Colon (tissue), 2 donors: Measurements from ENCODE around the gene PKIB.

Experiments used
- FAIRE-seq: peaks from 2 replicates; lab custom pipeline; 2012; peaks lifted over from hg19 to GRCh38; lab: Jason Lieb, UNC
- donor health status: control.
- donor health status: control.

Gene PKIB

DNA sequence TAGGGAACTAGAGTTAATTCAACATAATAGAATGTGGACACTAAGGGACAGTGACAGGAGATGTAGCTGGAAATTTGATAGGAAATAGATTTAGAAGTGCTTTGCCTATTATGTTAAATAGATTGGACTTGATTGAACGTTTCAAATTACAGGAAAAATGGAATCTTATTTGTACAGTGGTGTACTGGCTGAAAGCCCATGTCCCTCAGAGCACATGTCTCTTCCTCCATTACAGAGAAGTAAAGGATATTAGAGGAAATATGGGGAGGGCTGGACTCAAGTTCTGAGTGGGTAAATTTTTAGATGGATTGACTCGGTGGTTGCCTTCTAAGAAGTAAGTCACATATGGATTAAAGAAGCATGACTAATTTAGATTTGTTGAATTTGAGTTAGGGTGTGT lies 11.4 kb downstream of the PKIB start:
- no peak for FAIRE-seq

DNA sequence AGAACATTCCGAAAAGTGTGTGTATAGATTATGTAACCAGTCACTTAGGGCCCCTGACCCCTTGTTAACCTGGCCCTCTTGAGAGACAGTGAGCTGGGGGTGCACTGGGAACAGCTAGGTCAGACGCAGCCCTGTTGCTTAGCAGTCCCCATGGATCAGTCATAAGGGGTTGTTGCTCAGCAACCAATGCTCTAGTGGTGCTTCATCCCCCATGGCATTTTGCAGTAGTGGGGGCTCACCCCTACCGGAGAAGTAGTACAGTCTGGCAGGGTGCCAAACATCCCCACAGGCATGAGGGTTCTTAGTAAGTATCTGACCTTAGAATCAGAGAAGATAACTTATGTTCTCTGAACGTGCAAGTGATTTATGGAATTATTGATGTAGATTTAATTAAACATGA lies 12.3 kb downstream of the PKIB start:
- no peak for FAIRE-seq

DNA sequence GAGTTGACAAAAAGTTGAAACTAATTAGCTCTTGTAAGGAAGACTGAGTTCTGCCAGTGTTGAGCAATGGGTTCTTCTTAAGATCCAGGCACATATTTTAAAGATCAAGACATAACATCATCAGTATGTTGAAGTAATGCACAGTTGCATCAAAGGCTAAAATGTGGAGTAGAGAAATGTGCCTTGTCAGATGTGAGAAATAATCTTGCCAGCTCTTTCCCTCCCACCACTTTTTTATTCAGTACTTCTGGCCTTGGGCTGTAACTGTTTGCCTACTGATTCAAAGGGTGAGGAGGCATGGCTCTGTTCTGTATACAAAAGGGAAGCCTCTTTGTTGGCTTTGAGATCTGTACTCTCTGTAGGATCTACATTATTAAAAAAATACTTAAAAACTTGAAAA lies 13.1 kb downstream of the PKIB start:
- no peak for FAIRE-seq

DNA sequence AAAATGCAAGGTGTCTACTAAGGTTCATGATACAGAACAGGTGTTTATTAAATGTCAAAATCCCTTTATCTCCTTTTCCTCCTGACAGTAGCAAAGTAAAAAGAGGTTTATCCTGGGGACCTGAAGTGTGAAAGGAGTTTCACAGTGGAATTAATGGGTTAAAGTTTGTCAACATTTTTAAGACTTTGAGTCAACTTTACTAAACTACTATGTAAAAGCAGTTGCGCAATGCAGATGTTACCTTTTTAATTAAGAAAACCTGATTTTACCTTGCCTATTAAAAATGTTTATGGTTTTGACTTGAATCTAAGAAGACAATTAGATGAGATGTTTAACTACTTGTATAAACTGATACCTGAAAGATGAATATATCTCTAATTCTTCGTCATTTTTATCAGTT lies 14.6 kb downstream of the PKIB start:
- FAIRE-seq: no peak

DNA sequence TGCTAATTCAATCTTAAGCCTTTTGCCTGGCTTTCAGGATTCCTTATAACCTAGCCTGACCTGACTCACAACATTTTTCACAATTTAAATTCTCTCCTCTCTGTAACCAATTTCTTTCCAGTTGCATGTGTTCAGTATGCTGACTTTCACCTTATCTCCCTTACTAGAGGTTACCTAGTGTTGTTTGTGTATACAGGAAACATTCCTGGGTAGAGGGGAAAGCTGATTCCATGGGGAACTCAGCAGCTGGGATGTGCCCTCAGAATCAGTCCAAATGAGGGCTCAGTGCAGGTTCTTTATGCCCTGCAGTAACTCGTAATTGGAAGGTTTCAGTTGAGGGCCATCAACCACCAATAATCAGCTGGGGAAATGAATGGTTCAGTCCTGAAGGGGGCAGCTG lies 18.5 kb downstream of the PKIB start:
- no peak for FAIRE-seq

DNA sequence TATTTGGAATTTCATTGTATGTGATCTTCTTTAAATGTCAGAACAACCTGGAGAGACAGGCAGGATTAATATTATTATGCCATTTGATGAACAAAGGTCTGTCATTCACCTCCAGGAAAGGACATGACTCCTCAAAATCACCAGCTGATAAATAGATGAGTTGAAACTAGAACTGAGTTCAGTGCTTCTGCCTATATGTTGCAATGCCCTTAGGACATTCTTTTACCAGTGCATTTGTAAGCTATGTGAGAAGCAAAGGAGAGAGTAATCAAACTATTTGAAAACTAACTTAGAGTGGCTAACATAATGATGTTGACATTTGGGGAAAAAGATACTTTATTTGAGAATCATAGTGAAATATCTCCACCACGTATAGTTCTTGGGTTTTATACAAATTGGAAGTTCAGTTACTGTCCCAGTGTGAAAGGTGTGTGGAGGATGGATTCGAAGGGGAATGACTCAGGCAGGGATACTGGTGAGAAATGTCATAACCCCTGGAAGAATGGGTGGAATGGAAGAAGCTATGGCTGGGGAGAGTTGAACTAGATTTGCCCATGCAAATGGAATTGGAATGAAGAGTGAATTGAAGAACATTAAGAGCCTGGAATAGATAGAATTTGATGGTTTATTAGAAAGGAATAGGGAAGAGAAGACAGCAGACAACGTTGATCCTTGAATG lies 21.5 kb downstream of the PKIB start:
- FAIRE-seq: no peak

DNA sequence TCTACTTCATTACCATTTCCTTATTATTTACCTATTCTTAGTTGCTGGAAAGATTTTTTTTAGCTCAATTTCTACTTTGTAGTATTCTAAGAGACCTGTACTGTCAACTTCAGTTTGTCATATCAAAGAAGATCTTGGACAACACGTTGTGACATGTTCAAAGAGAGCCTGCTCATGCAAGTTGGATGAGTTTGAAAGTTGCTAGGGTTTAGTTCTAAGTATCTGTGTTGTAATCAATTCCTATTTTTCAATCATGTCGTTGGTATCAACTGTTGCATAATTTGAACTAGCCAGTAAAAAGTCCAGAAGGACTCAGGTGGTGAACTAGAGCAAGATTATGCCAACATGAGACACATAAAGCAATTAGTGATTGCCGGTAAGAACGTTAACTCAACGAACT lies 30.2 kb downstream of the PKIB start:
- no peak for FAIRE-seq

DNA sequence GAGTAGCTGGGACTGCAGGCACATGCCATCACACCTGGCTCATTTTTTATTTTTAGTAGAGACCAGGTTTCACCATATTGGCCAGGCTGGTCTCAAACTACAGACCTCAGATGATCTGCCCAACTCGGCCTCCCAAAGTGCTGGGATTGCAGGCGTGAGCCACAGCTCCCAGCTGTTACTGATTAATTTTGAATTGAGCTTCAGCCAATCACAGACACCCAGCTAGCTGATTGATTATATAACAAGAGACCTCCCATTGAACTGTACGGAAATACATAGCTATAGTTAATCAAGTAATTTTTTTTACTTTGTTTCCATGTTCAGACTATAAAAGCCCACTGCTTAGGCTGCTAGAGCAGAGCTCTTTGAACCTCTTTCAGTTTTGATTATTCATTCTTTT lies 31.6 kb downstream of the PKIB start:
- no peak for FAIRE-seq

DNA sequence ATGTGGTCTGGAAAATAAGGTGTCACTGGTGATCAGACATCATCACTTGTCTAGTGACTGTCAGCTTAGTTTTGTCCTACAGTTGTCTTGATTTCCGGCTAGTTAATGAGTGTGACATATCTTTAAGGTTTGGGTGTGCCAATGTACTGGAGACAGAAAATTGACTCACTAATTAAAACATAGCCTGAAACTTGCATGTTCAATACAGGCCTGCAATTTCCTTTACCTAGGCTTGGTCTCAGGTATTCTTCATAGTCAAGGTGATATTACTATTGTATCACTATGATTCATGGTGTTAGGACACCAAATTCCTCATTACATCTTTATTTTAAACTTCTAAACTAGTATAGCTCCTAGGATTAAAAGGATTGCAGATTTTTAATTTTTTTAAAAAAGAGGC lies 32.4 kb downstream of the PKIB start:
- FAIRE-seq: peak; percentile 94

DNA sequence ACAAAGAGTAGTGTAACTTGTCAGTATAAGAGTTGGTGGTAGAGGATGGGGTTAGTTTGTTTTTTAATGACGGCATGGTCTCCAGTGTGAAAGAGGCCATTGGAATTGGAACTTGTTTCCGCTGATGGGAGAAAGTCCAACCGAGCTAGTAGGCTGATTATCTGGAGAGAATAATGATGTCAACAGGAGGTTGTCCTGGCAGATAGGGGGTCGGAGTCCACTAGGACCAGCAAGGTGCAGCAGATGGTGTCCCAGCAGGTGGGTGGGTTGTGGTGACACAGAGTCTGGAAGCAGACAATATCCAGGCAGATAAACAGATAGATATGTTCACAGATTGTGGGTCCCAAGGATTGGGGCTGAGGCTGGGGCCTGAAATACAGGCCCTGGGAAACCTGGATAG lies 35.1 kb downstream of the PKIB start:
- FAIRE-seq: no peak

DNA sequence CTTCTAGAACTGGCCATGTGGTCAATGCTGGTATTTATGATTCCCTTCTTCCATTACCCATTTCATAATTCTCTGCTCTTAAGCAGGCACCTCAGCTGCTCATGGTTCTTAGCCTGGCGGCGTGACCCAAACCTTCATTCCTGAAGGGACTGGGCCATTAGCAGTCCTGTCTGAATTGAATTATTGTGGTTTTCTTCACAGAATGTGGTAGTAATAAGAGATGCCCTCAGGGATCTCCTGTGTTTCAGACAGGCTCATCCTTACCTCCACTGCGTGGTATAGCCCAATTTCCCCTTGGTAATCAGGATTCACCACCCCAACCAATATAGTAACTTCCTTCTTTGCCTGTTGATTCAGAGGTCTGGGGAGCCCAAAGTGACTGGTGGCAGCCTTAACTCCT lies 37.6 kb downstream of the PKIB start:
- no peak for FAIRE-seq

DNA sequence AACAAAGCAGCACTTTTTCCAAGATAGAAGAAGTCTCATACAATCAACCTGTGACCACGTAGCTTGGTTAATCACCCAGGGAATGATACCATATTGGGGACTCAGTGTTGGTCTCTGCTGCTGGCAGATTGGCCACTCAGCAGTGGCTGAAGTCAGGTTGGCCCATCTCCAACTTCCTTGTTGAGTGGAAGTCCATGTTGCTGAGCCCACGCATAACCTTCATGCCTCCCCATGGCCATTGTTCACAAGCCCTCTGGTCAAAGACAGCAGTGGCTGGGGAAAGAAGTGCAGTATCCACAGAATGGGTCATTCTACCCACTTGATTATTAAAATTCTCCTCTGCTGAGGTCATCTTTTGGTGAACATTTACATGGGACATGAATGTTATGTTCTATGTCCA lies 38.5 kb downstream of the PKIB start:
- no peak for FAIRE-seq

DNA sequence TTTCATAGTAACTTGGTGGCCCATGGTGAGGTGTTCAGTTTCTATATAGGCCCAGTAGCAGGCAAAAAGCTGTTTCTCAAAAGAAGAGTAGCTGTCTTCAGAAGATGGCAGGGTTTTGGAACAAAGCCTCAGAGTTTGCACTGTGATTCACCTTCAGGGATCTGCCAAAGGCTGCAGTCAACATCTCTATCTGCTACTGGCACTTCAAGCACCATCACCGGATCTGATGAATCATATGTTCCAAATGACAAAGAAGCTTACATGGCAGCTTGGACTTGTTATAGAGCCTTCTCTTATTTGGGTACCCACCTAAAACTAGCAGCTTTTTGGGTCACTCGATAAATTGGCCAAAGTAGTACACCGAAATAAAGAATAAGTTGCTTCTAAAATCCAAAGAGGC lies 39.5 kb downstream of the PKIB start:
- no peak for FAIRE-seq

DNA sequence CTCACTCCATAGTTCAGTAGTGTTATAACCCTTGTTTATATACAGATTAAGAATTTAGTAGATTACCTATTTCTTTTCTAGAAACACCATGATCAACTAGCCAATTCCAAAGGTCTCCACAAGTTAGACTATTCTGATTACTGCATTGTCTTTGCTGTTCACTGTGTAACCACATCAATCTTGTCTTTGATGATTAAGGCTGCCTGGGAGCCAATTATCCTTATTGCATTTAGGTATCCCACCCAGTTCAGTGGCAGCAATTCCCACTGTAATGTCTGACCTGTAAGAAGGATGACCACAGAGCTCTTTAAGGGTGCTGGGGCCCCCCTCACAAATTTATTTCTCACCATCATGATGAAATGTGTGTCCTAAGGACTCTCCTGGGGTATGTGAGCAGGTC lies 40.2 kb downstream of the PKIB start:
- no peak for FAIRE-seq

DNA sequence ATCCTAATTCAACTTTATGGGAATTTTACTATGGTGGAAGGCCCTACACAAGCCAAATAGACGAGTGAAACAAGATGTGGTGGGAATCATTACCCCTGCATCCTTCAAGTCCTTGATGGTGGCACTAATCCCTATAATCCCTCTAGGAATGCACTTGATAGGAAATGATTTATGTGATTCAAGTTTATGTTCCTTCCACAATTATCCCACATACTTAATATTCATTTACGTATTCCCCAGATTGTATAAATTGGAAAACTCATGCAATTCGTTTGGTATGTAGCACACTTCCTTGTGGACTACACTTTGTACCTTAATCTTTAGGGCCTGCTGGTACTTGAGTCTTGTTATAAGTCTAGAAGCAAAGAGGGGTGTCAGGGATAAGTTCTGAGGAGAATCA lies 40.8 kb downstream of the PKIB start:
- FAIRE-seq: no peak

DNA sequence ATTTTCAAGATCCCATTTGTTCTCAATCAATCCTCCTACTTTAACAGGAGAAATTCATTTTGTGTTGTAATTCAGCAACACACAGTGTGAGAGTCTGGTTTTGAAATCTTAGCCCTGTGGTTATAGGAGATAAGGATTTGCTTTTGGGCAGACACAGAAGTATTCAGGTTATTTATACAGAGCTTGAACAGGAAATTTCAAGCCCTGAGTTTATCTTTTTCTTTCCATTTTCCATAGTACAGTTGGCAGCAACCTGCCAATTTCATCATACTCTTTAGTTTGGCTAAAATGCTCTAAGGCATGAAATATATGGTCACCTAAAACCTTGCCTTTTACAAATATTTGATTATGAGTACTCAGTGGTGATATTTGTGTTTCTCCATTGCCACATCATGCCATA lies 41.4 kb downstream of the PKIB start:
- FAIRE-seq: no peak

DNA sequence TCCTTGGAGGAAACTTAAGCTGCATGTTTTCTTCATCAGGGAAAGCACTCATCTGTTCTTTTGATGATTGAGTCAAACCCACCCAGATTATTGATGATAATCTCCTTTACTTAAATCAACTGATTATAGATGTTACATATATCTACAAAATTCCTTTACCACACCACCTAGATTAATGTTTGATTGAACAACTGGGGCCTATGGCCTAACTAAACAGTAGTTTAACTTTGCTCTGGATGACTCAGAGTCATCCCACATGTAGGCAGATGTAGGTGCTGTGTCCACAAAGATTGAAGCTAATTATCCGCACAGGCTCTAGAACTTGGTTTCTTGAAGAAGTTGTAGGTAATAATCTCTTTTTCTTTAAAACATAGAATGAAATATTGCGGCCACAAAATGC lies 42.2 kb downstream of the PKIB start:
- FAIRE-seq: no peak

DNA sequence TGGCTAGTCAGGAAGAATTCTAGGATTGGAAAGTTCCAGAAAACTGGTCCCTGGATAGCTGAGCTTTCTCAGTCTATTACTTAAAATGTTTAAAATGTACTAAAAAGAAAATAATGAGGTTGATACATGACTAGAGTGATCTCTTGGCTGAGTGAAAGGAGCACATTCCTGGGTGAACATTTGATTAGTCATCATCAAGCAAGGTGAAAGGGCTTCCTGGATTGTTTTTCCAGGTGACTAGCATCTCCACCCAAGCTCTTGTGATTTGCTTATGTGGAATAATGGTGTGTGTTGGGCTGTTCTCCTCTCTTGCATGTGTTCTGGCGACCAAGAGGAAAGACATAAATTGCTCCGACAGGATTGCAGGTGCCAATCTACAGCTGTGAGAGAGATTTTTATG lies 42.9 kb downstream of the PKIB start:
- FAIRE-seq: no peak

DNA sequence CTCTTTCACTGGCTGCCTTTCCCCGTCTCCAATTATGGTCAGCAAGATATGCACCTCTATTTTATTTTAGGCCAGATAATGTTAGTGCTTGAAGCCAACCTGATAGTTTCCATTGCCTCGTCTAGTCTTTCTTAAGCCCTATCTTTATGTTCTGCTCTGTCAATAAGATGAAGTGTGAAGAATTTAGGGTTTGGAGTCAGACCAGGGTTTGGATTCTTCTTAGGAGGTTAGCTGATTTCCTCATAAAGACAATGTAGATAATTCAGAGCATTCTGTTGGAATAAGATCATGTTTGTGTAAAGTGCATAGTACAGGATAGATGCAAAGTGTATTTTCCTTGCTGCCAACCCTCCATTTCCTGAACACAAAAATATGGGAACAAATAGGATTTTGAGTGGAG lies 43.8 kb downstream of the PKIB start:
- no peak for FAIRE-seq

DNA sequence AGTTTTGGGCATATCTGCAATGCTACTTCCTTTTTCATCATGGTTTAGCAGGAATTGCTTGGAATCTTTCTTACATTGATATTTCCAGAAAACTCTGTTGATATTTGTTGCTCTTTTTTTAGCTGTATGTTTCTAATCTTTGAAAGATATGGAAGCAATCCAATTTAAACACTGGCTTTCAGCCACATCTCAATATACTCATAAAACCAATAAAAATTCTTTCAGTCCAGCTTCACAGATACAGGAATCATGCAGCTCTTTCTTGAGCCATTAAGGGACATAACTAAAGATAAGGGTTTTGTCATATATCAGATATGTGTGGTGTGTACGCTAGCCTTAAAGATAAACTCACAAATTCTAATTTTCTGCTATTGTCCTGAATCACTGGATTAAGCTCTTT lies 47.4 kb downstream of the PKIB start:
- FAIRE-seq: no peak

DNA sequence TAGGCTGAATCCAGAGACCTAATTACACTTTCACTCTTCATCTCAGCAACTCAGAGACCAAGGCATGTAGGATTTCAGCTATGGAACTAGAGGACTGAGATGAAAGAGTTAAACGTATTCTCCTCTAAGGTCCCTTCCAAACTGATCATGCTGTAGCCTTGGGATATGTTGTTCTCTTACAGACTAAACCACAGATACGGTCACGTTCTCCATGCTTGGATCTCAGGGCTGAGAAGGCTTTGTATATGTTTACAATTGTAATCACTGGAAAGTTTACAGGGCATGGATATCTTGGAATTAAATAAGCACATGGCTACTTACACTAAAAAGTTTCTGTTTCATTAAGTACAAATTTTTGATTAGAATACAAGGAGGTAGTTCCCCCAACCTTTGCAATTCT lies 50.1 kb downstream of the PKIB start:
- FAIRE-seq: no peak

DNA sequence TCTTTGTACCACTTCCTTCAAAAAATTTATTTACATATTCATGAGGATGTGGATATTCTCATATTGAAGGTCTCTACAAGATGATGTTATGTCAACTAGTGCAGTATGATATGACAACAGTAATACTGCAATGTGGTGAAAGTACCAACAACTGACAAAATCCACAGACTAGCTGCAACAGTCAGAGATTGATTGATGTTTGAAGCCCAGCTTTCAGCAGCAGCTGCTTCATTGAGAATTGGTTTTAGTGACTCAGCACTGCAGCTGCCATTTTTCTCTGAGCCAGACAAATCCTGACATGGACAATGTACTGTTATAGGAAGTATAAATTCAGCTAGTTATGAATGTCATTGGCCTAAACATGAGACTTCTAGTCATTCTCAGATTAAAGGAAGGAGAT lies 53.8 kb downstream of the PKIB start:
- no peak for FAIRE-seq

DNA sequence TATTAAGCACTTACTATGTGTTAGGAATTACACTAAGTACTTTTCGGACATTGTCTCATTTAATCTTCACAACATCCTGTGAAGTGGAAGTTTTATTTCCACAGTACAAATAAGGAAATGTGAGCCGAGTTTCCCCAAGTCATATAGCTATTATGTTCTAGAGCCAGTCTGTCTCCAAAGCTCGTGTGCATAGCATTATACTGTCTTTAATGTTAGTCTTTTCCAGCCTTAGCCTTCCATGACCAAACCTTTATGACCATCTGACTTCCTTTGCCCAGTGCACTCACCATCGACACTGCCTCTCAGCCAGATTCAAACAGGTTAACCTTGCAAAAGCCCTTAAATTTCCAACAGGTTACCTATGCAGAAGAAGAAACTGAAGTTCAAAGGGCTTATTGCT lies 55.7 kb downstream of the PKIB start:
- no peak for FAIRE-seq

DNA sequence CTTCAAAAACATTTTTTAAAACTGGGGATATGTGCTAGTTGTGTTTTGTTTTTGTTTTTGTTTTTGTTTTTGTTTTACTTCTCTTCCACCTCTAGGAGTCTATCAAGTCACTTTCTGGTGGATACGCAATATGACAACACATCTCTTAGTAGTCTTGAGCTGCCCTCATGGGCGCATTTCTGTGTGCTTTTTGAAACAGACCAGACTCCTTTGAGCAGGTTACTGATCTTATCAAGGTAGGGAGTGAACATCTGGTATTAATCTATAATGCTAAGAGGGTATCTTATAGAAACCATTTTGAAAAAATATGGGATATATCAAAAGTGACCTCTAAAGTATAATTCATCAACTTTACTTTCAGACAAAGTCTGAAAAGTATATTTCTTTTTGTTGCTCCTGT lies 56.2 kb downstream of the PKIB start:
- no peak for FAIRE-seq

DNA sequence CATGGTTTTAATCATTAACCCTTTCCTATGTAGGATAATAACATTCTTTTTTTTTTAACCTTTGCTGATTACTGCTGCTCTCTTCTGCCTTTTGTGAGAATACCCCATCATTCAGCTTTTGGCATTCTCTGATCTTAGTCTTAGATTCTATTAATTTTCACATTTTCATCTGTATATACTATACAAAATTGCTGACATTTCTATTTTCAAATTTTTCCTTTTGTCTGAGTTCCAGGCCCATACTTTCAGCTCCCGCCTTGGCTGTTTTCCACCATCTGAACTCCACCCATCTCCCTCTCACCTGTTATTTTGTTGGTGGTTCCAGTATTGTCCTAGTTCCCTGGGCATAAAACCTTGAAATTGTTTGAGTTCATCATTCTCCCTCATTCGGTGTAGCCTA lies 59.2 kb downstream of the PKIB start:
- no peak for FAIRE-seq
